Activated CD8-positive, alpha-beta T cell treated with anti-CD3 and anti-CD28 coated beads, Interleukin-2, amount 10 ng/mL, durations not matched to agents 7 days and 5 days (primary cell): ENCODE data around the gene SSR1. TPM values are rescaled to one million over a fixed set of nuclear protein-coding genes. Genes with fewer than 3 reads are reported as not detected.
A peak's percentile ranks its signal among the peaks of the same experiment; 100 is the strongest.

Source experiments
- ATAC-seq: fragments of 150-1000 bp; cut with Tn5 transposase; one replicate; pipeline ENCODE4 v1.10.0; 2021; ENCODE audit warnings: moderate library complexity
- CTCF ChIA-PET: fragments of 350-600 bp; sonication (Branson Sonifier 250); formaldehyde crosslinking; loops from one replicate; lab custom pipeline; 2021; ENCODE audit warnings: antibody characterized with exemption; lab: Charles Lee
- POLR2A ChIA-PET: fragments of 350-600 bp; sonication (Branson Sonifier 250); formaldehyde crosslinking; loops from one replicate; lab custom pipeline; 2021; ENCODE audit warnings: antibody characterized with exemption; lab: Charles Lee
- DNase-seq: peaks from one replicate; pipeline ENCODE4 v3.0.0-alpha.2; 2020
- H3K27ac Mint-ChIP-seq: one replicate; pipeline ENCODE4 v1.8.0; 2021; ENCODE audit warnings: mild to moderate bottlenecking, mixed read lengths
- H3K27me3 Mint-ChIP-seq: one replicate; pipeline ENCODE4 v1.8.0; 2021; ENCODE audit warnings: low read depth, mixed read lengths
- H3K36me3 Mint-ChIP-seq: one replicate; pipeline ENCODE4 v1.8.0; 2021; ENCODE audit warnings: low read depth, mixed read lengths
- H3K4me1 Mint-ChIP-seq: one replicate; pipeline ENCODE4 v1.8.0; 2021; ENCODE audit warnings: low read depth, mixed read lengths
- H3K4me3 Mint-ChIP-seq: one replicate; pipeline ENCODE4 v1.8.0; 2021; ENCODE audit warnings: mild to moderate bottlenecking, mixed read lengths
- H3K9me3 Mint-ChIP-seq: one replicate; pipeline ENCODE4 v1.8.0; 2022; ENCODE audit warnings: mixed read lengths; ENCODE audit not compliant: insufficient read depth
- total RNA-seq, 2 experiments: library from RNA; stranded (reverse); gene quantifications; one replicate each; pipeline ENCODE4 v1.2.3, GENCODE V29; 2021

Gene SSR1
- total RNA-seq, 2 experiments from 2014 or later = 122 to 130 TPM

GRCh38 chr6:7301702-7302101 lies 11.3 kb downstream of the SSR1 start:
- H3K27ac Mint-ChIP-seq = no peak overlapping the region
- ATAC-seq (no peak), DNase-seq (no peak)
- POLR2A ChIA-PET = interaction anchor here (0.7 kb wide), 1 partner anchor 10 kb away, joined by 3 read pairs; no protein-coding TSS in a partner anchor
- H3K27me3 Mint-ChIP-seq = no peaks in the 10 kb centered on the region
- H3K9me3 Mint-ChIP-seq = no peaks in the 10 kb centered on the region
- H3K36me3 Mint-ChIP-seq = peaks cover 70% of the 10 kb centered on the region
- peaks cover 15% of the 10 kb centered on the region for H3K4me1 Mint-ChIP-seq
- H3K4me3 Mint-ChIP-seq = no peak overlapping the region
- CTCF ChIA-PET = interaction anchor here (1.0 kb wide), 1 partner anchor 88 kb away, joined by 3 read pairs; the partner anchor contains the start of genes CAGE1 and RIOK1

- CTCF ChIA-PET = interaction anchor here (1.0 to 1.2 kb wide), 2 partner anchors 12 to 89 kb away, joined by 3 to 4 read pairs; partner anchors contain the start of genes CAGE1, RIOK1 and SSR1
- ATAC-seq = no peak
These were observed 12.1 kb downstream of the SSR1 start for GRCh38 chr6:7300926-7301325.

GRCh38 chr6:7298113-7298512 lies 14.9 kb downstream of the SSR1 start:
- ATAC-seq (no peak), DNase-seq (no peak)
- Mint-ChIP-seq H3K27me3 (no peaks in the 10 kb centered on the region), H3K27ac (no peak overlapping the region), H3K36me3 (peaks cover 62% of the 10 kb centered on the region), H3K4me3 (no peak overlapping the region), H3K9me3 (no peaks in the 10 kb centered on the region), H3K4me1 (no peaks in the 10 kb centered on the region)
- POLR2A ChIA-PET = no interaction called here
- CTCF ChIA-PET = no interaction called here

More at GRCh38 chr6:7300926-7301325, 12.1 kb downstream of the SSR1 start:
- Mint-ChIP-seq H3K27me3 (no peaks in the 10 kb centered on the region), H3K4me3 (no peak overlapping the region), H3K27ac (no peak overlapping the region), H3K36me3 (peaks cover 76% of the 10 kb centered on the region), H3K9me3 (no peaks in the 10 kb centered on the region), H3K4me1 (peaks cover 13% of the 10 kb centered on the region)
- POLR2A ChIA-PET = no interaction called here
- DNase-seq = no peak

GRCh38 chr6:7296602-7297001 lies 16.4 kb downstream of the SSR1 start:
- DNase-seq = no peak
- no peak overlapping the region for H3K4me3 Mint-ChIP-seq
- H3K9me3 Mint-ChIP-seq = no peaks in the 10 kb centered on the region
- POLR2A ChIA-PET = no interaction called here
- no peaks in the 10 kb centered on the region for H3K4me1 Mint-ChIP-seq
- CTCF ChIA-PET = interaction anchor here (0.7 kb wide), 1 partner anchor 21 kb away, joined by 4 read pairs; no protein-coding TSS in a partner anchor
- no peak overlapping the region for H3K27ac Mint-ChIP-seq
- ATAC-seq = no peak
- peaks cover 64% of the 10 kb centered on the region for H3K36me3 Mint-ChIP-seq
- no peaks in the 10 kb centered on the region for H3K27me3 Mint-ChIP-seq

GRCh38 chr6:7295916-7296315 lies 17.1 kb downstream of the SSR1 start:
- ChIA-PET CTCF (interaction anchor here (0.7 kb wide), 2 partner anchors 20 to 599 kb away, joined by 3 to 4 read pairs; no protein-coding TSS in a partner anchor), POLR2A (no interaction called here)
- Mint-ChIP-seq H3K9me3 (no peaks in the 10 kb centered on the region), H3K4me3 (no peak overlapping the region), H3K27ac (no peak overlapping the region), H3K36me3 (peaks cover 60% of the 10 kb centered on the region), H3K4me1 (no peaks in the 10 kb centered on the region), H3K27me3 (no peaks in the 10 kb centered on the region)
- no peak for DNase-seq
- no peak for ATAC-seq

GRCh38 chr6:7292596-7293255 lies 20.3 kb downstream of the SSR1 start:
- Mint-ChIP-seq H3K4me3 (no peak overlapping the region), H3K36me3 (peaks cover 56% of the 10 kb centered on the region), H3K27ac (no peak overlapping the region), H3K9me3 (no peaks in the 10 kb centered on the region), H3K4me1 (no peaks in the 10 kb centered on the region), H3K27me3 (no peaks in the 10 kb centered on the region)
- ATAC-seq (no peak), DNase-seq (no peak)
- ChIA-PET POLR2A (interaction anchor here (0.6 to 0.7 kb wide), 3 partner anchors 9 to 408 kb away, joined by 3 to 6 read pairs (median 4); no protein-coding TSS in a partner anchor), CTCF (interaction anchor here (1.3 to 1.4 kb wide), 2 partner anchors 13 to 17 kb away, joined by 5 to 7 read pairs; no protein-coding TSS in a partner anchor)

- Mint-ChIP-seq H3K4me3 (no peak overlapping the region), H3K9me3 (no peaks in the 10 kb centered on the region), H3K36me3 (peaks cover 57% of the 10 kb centered on the region), H3K27me3 (no peaks in the 10 kb centered on the region), H3K4me1 (no peaks in the 10 kb centered on the region), H3K27ac (no peak overlapping the region)
- ATAC-seq (no peak), DNase-seq (no peak)
- ChIA-PET POLR2A (no interaction called here), CTCF (no interaction called here)
These were observed 22.9 kb downstream of the SSR1 start for GRCh38 chr6:7290079-7290478.

GRCh38 chr6:7285416-7285815 lies 27.6 kb downstream of the SSR1 start:
- Mint-ChIP-seq H3K27me3 (no peaks in the 10 kb centered on the region), H3K27ac (no peak overlapping the region), H3K4me3 (no peak overlapping the region), H3K9me3 (no peaks in the 10 kb centered on the region), H3K4me1 (peaks cover 16% of the 10 kb centered on the region), H3K36me3 (peaks cover 48% of the 10 kb centered on the region)
- ChIA-PET CTCF (interaction anchor here (1.3 to 3.3 kb wide), 3 partner anchors 8 to 331 kb away, joined by 3 to 22 read pairs (median 3); no protein-coding TSS in a partner anchor), POLR2A (no interaction called here)
- no peak for DNase-seq
- ATAC-seq = no peak

- peaks cover 16% of the 10 kb centered on the region for H3K4me1 Mint-ChIP-seq
- POLR2A ChIA-PET = interaction anchor here (0.5 kb wide), 1 partner anchor 818 kb away, joined by 3 read pairs; the partner anchor contains the start of gene EEF1E1
- DNase-seq = no peak
- H3K4me3 Mint-ChIP-seq = no peak overlapping the region
- H3K27me3 Mint-ChIP-seq = no peaks in the 10 kb centered on the region
- ATAC-seq = no peak
- no peaks in the 10 kb centered on the region for H3K9me3 Mint-ChIP-seq
- H3K36me3 Mint-ChIP-seq = peaks cover 32% of the 10 kb centered on the region
- no peak overlapping the region for H3K27ac Mint-ChIP-seq
- CTCF ChIA-PET = interaction anchor here (1.5 to 2.7 kb wide), 3 partner anchors 9 to 333 kb away, joined by 3 to 7 read pairs (median 5); no protein-coding TSS in a partner anchor
These were observed 29.3 kb downstream of the SSR1 start for GRCh38 chr6:7283676-7284075.

GRCh38 chr6:7282097-7282906 lies 30.7 kb downstream of the SSR1 start:
- POLR2A ChIA-PET = interaction anchor here (0.9 kb wide), 1 partner anchor 20 kb away, joined by 4 read pairs; no protein-coding TSS in a partner anchor
- CTCF ChIA-PET = interaction anchor here (1.5 to 2.7 kb wide), 3 partner anchors 7 to 334 kb away, joined by 3 to 7 read pairs (median 5); no protein-coding TSS in a partner anchor
- peak; percentile 47 for ATAC-seq
- peaks cover 16% of the 10 kb centered on the region for H3K4me1 Mint-ChIP-seq
- peak overlapping the region; percentile 76 for H3K27ac Mint-ChIP-seq
- H3K4me3 Mint-ChIP-seq = no peak overlapping the region
- H3K9me3 Mint-ChIP-seq = no peaks in the 10 kb centered on the region
- H3K36me3 Mint-ChIP-seq = peaks cover 24% of the 10 kb centered on the region
- no peaks in the 10 kb centered on the region for H3K27me3 Mint-ChIP-seq
- no peak for DNase-seq

GRCh38 chr6:7276199-7276524 lies 36.8 kb downstream of the SSR1 start:
- no peak for DNase-seq
- Mint-ChIP-seq H3K9me3 (no peaks in the 10 kb centered on the region), H3K4me3 (no peak overlapping the region), H3K27ac (no peak overlapping the region), H3K36me3 (no peaks in the 10 kb centered on the region), H3K4me1 (peaks cover 1% of the 10 kb centered on the region), H3K27me3 (no peaks in the 10 kb centered on the region)
- no peak for ATAC-seq
- CTCF ChIA-PET = interaction anchor here (0.7 to 5.1 kb wide), 16 partner anchors 10 to 345 kb away, joined by 3 to 67 read pairs (median 4); partner anchors contain the start of genes CAGE1 and RIOK1
- POLR2A ChIA-PET = no interaction called here
